ENCODE results near the gene GYS1.

GYS1 gene

DNA sequence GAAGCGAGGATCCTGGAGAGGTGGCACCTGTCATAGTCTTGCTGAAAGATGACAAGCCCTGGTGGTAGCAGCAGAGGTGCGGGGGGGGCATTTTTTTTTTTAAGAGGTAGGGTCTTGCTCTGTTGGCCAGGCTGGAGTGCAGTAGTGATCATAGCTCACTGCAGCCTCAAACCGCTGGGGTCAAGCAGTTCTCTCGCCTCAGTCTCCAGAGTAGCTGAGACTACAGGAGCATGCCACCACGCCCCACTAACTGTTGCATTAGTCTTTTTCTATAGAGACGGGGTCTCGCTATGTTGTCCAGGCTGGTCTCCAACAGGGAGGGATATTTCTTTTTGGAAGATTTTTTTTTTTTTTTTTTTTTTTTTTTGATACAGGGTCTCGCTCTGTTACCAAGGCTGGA lies 35.1 kb downstream of the GYS1 start:
- Histone ChIP-seq H3K9ac (ENCODE audit: low read depth, low read length, poor library complexity, severe bottlenecking) (no peak overlapping the region), H3F3A (ENCODE audit: low read depth) (no peaks in the 10 kb centered on the region)

DNA sequence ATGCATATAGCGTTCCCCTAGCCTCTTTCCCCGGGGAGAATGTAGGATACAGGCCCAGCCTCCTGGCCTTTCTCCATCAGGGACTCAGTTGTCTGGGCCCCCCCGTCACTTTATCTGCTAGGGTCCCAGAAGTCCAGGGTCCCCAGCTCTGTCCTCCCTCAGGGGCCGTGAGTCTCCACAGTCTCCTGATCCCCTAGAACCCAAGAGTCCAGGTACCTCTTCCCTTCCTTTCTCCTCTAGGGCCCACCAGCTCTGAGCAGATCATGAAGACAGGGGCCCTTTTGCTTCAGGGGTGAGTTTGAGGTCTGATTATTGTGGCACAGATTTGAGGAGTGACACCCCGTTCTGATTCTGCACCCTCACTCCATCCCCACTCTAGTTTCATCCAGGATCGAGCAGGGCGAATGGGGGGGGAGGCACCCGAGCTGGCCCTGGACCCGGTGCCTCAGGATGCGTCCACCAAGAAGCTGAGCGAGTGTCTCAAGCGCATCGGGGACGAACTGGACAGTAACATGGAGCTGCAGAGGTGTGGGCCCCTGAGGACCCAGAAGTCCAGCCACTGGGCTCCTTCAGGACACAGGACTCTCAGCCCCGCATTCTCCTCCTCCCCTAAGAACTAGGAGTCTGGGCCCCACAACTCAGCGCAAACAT lies 37.7 kb downstream of the GYS1 start:
- Histone ChIP-seq H2AFZ (ENCODE audit: low read length) (no peak overlapping the region), H3F3A (ENCODE audit: low read depth) (no peaks in the 10 kb centered on the region), H3K4me1 (ENCODE audit: insufficient read depth, low read length, poor library complexity, severe bottlenecking) (peaks cover 9% of the 10 kb centered on the region), H3K4me2 (ENCODE audit: low read depth, low read length, poor library complexity, severe bottlenecking) (peak overlapping the region; percentile 88), H3K79me2 (ENCODE audit: insufficient read depth, low read length) (peaks cover 19% of the 10 kb centered on the region), H3K4me3 (ENCODE audit: low read length, poor library complexity, severe bottlenecking) (peak overlapping the region; percentile 81), H3K9me2 (replicated peaks; ENCODE audit: low read depth, low read length) (no peaks in the 10 kb centered on the region), H3K9me3 (ENCODE audit: insufficient read depth, low read depth, low read length) (no peaks in the 10 kb centered on the region), H3K9ac (ENCODE audit: low read depth, low read length, poor library complexity, severe bottlenecking) (peak overlapping the region; percentile 97), H3K36me3 (ENCODE audit: insufficient read depth, low read length) (no peaks in the 10 kb centered on the region), H3K27me3 (ENCODE audit: insufficient read depth, low read length, poor library complexity, severe bottlenecking) (no peaks in the 10 kb centered on the region), H4K20me1 (ENCODE audit: insufficient read depth, low read length, poor library complexity, severe bottlenecking) (no peaks in the 10 kb centered on the region)
- no peak for TF ChIP-seq EZH2phosphoT487 (IDR thresholded peaks at IDR 0.05; ENCODE audit: borderline replicate concordance)
- TF ChIP-seq, protein P1, sequence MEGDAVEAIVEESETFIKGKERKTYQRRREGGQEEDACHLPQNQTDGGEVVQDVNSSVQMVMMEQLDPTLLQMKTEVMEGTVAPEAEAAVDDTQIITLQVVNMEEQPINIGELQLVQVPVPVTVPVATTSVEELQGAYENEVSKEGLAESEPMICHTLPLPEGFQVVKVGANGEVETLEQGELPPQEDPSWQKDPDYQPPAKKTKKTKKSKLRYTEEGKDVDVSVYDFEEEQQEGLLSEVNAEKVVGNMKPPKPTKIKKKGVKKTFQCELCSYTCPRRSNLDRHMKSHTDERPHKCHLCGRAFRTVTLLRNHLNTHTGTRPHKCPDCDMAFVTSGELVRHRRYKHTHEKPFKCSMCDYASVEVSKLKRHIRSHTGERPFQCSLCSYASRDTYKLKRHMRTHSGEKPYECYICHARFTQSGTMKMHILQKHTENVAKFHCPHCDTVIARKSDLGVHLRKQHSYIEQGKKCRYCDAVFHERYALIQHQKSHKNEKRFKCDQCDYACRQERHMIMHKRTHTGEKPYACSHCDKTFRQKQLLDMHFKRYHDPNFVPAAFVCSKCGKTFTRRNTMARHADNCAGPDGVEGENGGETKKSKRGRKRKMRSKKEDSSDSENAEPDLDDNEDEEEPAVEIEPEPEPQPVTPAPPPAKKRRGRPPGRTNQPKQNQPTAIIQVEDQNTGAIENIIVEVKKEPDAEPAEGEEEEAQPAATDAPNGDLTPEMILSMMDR (conservative IDR thresholded peaks at IDR 0.05; ENCODE audit: low read length) = no peak; the same call in 1 of the 2 replicates

More for the DNA sequence above, 35.1 kb downstream of the GYS1 start:
- no peak overlapping the region for H3K4me2 ChIP-seq (ENCODE audit: low read depth, low read length, poor library complexity, severe bottlenecking)
- peaks cover 19% of the 10 kb centered on the region for H3K79me2 ChIP-seq (ENCODE audit: insufficient read depth, low read length)
- H3K4me3 ChIP-seq (ENCODE audit: low read length, poor library complexity, severe bottlenecking) = no peak overlapping the region
- H3K36me3 ChIP-seq (ENCODE audit: insufficient read depth, low read length) = no peaks in the 10 kb centered on the region
- TF ChIP-seq, protein P1 (conservative IDR thresholded peaks at IDR 0.05; ENCODE audit: low read length) = no peak
- no peak for TF ChIP-seq EZH2phosphoT487 (IDR thresholded peaks at IDR 0.05; ENCODE audit: borderline replicate concordance)
- no peaks in the 10 kb centered on the region for H4K20me1 ChIP-seq (ENCODE audit: insufficient read depth, low read length, poor library complexity, severe bottlenecking)
- no peaks in the 10 kb centered on the region for H3K9me2 ChIP-seq (replicated peaks; ENCODE audit: low read depth, low read length)
- H2AFZ ChIP-seq (ENCODE audit: low read length) = no peak overlapping the region
- H3K27me3 ChIP-seq (ENCODE audit: insufficient read depth, low read length, poor library complexity, severe bottlenecking) = no peaks in the 10 kb centered on the region
- peaks cover 16% of the 10 kb centered on the region for H3K4me1 ChIP-seq (ENCODE audit: insufficient read depth, low read length, poor library complexity, severe bottlenecking)
- H3K9me3 ChIP-seq (ENCODE audit: insufficient read depth, low read depth, low read length) = no peaks in the 10 kb centered on the region

DNA sequence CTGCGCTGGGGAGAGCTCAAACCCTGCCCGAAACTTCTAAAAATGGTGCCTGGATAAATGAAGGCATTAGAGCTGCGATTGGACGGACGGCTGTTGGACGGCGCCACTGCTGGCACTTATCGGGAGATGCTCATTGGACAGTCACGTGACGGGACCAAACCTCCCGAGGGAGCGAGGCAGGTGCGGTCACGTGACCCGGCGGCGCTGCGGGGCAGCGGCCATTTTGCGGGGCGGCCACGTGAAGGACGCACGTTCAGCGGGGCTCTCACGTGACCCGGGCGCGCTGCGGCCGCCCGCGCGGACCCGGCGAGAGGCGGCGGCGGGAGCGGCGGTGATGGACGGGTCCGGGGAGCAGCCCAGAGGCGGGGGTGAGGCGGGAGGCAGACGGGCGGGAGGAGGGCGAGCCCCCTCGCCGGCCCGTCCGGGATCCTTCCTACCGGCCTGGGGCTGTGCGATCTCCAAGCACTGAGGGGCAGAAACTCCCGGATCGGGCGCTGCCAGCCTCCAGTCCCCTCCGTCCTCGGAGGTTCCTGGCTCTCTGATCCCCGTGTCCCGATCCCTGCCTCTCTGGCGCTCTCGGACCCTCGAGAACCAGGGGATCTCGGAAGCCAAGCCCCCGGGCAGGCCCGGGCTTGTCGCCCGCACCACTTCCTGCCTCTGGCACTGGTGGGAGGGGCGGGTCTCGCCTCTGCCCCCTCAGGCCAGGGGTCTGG lies 38.4 kb downstream of the GYS1 start, which contains the start of gene BAX:
BAX (plus strand) TSS at position 281 of the 713 bp plus-strand sequence; CDS start at position 335, 54 bp downstream.
- Histone ChIP-seq H3K79me2 (ENCODE audit: insufficient read depth, low read length) (peaks cover 19% of the 10 kb centered on the region), H3K27me3 (ENCODE audit: insufficient read depth, low read length, poor library complexity, severe bottlenecking) (no peaks in the 10 kb centered on the region), H3K4me2 (ENCODE audit: low read depth, low read length, poor library complexity, severe bottlenecking) (peak within 1 kb of the TSS; percentile 88), H3F3A (ENCODE audit: low read depth) (no peaks in the 10 kb centered on the region), H4K20me1 (ENCODE audit: insufficient read depth, low read length, poor library complexity, severe bottlenecking) (no peaks in the 10 kb centered on the region), H3K9me2 (replicated peaks; ENCODE audit: low read depth, low read length) (no peaks in the 10 kb centered on the region), H2AFZ (ENCODE audit: low read length) (peak within 1 kb of the TSS; percentile 87), H3K4me1 (ENCODE audit: insufficient read depth, low read length, poor library complexity, severe bottlenecking) (peaks cover 9% of the 10 kb centered on the region), H3K4me3 (ENCODE audit: low read length, poor library complexity, severe bottlenecking) (peak within 1 kb of the TSS; percentile 81), H3K9ac (ENCODE audit: low read depth, low read length, poor library complexity, severe bottlenecking) (peak within 1 kb of the TSS; percentile 97), H3K9me3 (ENCODE audit: insufficient read depth, low read depth, low read length) (no peaks in the 10 kb centered on the region), H3K36me3 (ENCODE audit: insufficient read depth, low read length) (no peaks in the 10 kb centered on the region)
- no peak for TF ChIP-seq EZH2phosphoT487 (IDR thresholded peaks at IDR 0.05; ENCODE audit: borderline replicate concordance)
- TF ChIP-seq, protein P1 (conservative IDR thresholded peaks at IDR 0.05; ENCODE audit: low read length) = 0 out of 2 replicates have a peak, but pooled peaks have one; percentile 15

Data from Loucy (cell line).